GM12891 (cell line): ENCODE measurements around the gene LRFN5.

Source experiments
- PAX5 ChIP-seq: IDR thresholded peaks from 2 replicates; pipeline ENCODE4 v1.6.1; 2011; ENCODE audit warnings: low read length, moderate library complexity, mild to moderate bottlenecking; ENCODE audit not compliant: insufficient read depth, severe bottlenecking
- POLR2A ChIP-seq: IDR thresholded peaks from 2 replicates; pipeline ENCODE4 v1.6.1; 2011; ENCODE audit warnings: low read depth, low read length, control low read depth
- POLR2AphosphoS5 ChIP-seq: IDR thresholded peaks from 2 replicates; pipeline ENCODE4 v1.6.1; 2011; ENCODE audit warnings: low read depth, low read length, control low read depth
- POU2F2 ChIP-seq: IDR thresholded peaks from 2 replicates; pipeline ENCODE4 v1.6.1; 2011; ENCODE audit warnings: low read depth, mild to moderate bottlenecking, control low read depth, low read length, moderate library complexity
- SPI1 ChIP-seq: IDR thresholded peaks from 2 replicates; pipeline ENCODE4 v1.6.1; 2011; ENCODE audit warnings: low read depth, low read length, control low read depth
- TAF1 ChIP-seq: IDR thresholded peaks from 2 replicates; pipeline ENCODE4 v1.6.1; 2011; ENCODE audit warnings: low read depth, low read length, control low read depth

- TF ChIP-seq POLR2AphosphoS5 (no peak), POLR2A (no peak), TAF1 (no peak), SPI1 (no peak), POU2F2 (no peak), PAX5 (no peak)
These were observed 306.7 kb downstream of the LRFN5 start for GRCh38 chr14:41913398-41913797.
